HG03342 (cell line): Measurements from ENCODE around the gene NAXD.

Experiments
- ATAC-seq: cut with Tn5 transposase; IDR thresholded peaks from one replicate; pipeline ENCODE4 v1.9.1; 2021; ENCODE audit warnings: mild to moderate bottlenecking, moderate library complexity; ENCODE audit not compliant: unreplicated experiment

The NAXD gene

GRCh38 chr13:110643324-110643723 lies 28.0 kb downstream of the NAXD start:
- ATAC-seq = no peak

- no peak for ATAC-seq
Measured at GRCh38 chr13:110643768-110644421, 28.6 kb downstream of the NAXD start.

GRCh38 chr13:110644892-110645521 lies 29.7 kb downstream of the NAXD start:
- ATAC-seq = peak; percentile 71

GRCh38 chr13:110645750-110646149 lies 30.4 kb downstream of the NAXD start:
- no peak for ATAC-seq

GRCh38 chr13:110646442-110647364 lies 31.4 kb downstream of the NAXD start:
- ATAC-seq = no peak

- no peak for ATAC-seq
Measured at GRCh38 chr13:110647365-110647737, 32.0 kb downstream of the NAXD start.

- ATAC-seq = no peak
Measured at GRCh38 chr13:110648146-110648819, 32.9 kb downstream of the NAXD start.

- no peak for ATAC-seq
Measured at GRCh38 chr13:110648848-110649421, 33.6 kb downstream of the NAXD start.

GRCh38 chr13:110649551-110649950 lies 34.2 kb downstream of the NAXD start:
- no peak for ATAC-seq

GRCh38 chr13:110650436-110650835 lies 35.1 kb downstream of the NAXD start:
- ATAC-seq = no peak

- no peak for ATAC-seq
Measured at GRCh38 chr13:110651271-110651670, 35.9 kb downstream of the NAXD start.

- no peak for ATAC-seq
Measured at GRCh38 chr13:110651726-110652230, 36.4 kb downstream of the NAXD start.

GRCh38 chr13:110652231-110652730 lies 36.9 kb downstream of the NAXD start:
- ATAC-seq = no peak

GRCh38 chr13:110652764-110653163 lies 37.4 kb downstream of the NAXD start:
- no peak for ATAC-seq

- ATAC-seq = no peak
Measured at GRCh38 chr13:110653271-110653670, 37.9 kb downstream of the NAXD start.

- ATAC-seq = no peak
Measured at GRCh38 chr13:110653851-110654250, 38.5 kb downstream of the NAXD start.

GRCh38 chr13:110657196-110657595 lies 41.9 kb downstream of the NAXD start:
- ATAC-seq = no peak

- peak; percentile 93 for ATAC-seq
Measured at GRCh38 chr13:110658218-110658911, 43.0 kb downstream of the NAXD start.

GRCh38 chr13:110661256-110661655 lies 45.9 kb downstream of the NAXD start:
- ATAC-seq = no peak

- ATAC-seq = no peak
Measured at GRCh38 chr13:110662091-110662490, 46.7 kb downstream of the NAXD start.
